ENCODE results near the gene MRGPRX2. TPM values are rescaled to one million over a fixed set of nuclear protein-coding genes. Genes with fewer than 3 reads are reported as not detected.

MRGPRX2 gene
- total RNA-seq, 3 donors from 2014 or later (not counting 1 experiment from before 2014, with no cell fraction given), result 0.21 to 0.48 TPM; not detected in 1

DNA sequence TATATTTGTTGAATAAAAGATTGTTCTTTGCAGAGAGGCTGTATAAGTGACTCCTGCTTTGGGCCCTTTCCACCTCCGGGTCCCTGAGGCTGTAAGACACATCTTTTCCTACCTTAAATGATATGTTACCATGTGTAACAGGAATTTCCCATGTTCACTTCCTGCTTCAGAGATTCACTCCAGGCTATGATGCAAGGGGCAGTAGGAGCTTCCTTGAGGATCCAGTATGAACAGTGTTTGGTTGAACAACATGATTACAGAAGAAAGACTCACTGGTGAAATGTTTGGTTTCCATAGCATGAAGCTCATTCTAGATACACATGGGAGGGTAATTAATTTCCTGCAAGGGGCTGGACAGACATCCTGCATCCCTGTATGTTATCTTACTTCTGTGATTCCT, 30.8 kb upstream of the MRGPRX2 start:
- H3K27ac ChIP-seq (ENCODE audit: low read length), result no peak overlapping the region
- 83% methylated on average over 1 of the region's 1 CpG for WGBS (ENCODE audit: insufficient coverage)
- H3K27me3 ChIP-seq (ENCODE audit: control insufficient read depth, insufficient read depth, low read length), result no peaks in the 10 kb centered on the region
- no peak overlapping the region for H3K27ac Mint-ChIP-seq
- H3K27me3 Mint-ChIP-seq (ENCODE audit: low read depth in 2 of 2), result peaks cover 31 to 45% of the 10 kb centered on the region in 2 donors
- intact Hi-C loops (cut with micrococcal nuclease), result no loop called here
- ATAC-seq (no peak), DNase-seq (no peak)
- H3K4me1 ChIP-seq (ENCODE audit: control insufficient read depth, insufficient read depth, low read length), result no peaks in the 10 kb centered on the region
- H3K4me3 ChIP-seq (ENCODE audit: low read length), result no peak overlapping the region
- no peaks in the 10 kb centered on the region for H3K36me3 ChIP-seq (ENCODE audit: control insufficient read depth, insufficient read depth, low read length)
- H3K36me3 Mint-ChIP-seq, result no peaks in the 10 kb centered on the region
- TF ChIP-seq, protein P1, sequence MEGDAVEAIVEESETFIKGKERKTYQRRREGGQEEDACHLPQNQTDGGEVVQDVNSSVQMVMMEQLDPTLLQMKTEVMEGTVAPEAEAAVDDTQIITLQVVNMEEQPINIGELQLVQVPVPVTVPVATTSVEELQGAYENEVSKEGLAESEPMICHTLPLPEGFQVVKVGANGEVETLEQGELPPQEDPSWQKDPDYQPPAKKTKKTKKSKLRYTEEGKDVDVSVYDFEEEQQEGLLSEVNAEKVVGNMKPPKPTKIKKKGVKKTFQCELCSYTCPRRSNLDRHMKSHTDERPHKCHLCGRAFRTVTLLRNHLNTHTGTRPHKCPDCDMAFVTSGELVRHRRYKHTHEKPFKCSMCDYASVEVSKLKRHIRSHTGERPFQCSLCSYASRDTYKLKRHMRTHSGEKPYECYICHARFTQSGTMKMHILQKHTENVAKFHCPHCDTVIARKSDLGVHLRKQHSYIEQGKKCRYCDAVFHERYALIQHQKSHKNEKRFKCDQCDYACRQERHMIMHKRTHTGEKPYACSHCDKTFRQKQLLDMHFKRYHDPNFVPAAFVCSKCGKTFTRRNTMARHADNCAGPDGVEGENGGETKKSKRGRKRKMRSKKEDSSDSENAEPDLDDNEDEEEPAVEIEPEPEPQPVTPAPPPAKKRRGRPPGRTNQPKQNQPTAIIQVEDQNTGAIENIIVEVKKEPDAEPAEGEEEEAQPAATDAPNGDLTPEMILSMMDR (IDR thresholded peaks at IDR 0.05), result no peak
- no peak overlapping the region for H3K4me3 Mint-ChIP-seq
- no peaks in the 10 kb centered on the region for H3K9me3 Mint-ChIP-seq
- H3K9me3 ChIP-seq (ENCODE audit: control insufficient read depth, insufficient read depth, low read length), result no peaks in the 10 kb centered on the region
- no peaks in the 10 kb centered on the region for H3K4me1 Mint-ChIP-seq

DNA sequence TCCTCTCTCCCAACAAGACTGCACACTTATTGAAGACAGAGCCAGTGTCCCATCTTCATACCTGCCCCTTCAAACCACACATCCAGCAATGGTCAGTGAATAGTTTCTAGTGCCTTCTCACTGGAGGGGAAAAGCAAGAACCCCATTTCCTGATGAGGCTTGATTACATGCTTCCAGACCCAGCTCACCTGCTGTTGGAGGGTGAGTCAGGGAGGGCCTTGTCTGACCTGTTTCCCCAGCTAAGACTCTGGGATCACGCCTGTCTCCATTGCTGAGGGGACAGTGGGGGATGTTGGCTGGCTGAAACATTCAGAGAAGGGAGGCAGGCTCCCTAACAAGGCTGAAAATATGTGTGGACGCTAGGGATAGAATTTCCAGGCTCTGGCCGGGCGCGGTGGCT, 28.9 kb upstream of the MRGPRX2 start:
- Mint-ChIP-seq H3K4me3 (no peak overlapping the region), H3K27ac (no peak overlapping the region), H3K4me1 (no peaks in the 10 kb centered on the region), H3K9me3 (no peaks in the 10 kb centered on the region), H3K36me3 (no peaks in the 10 kb centered on the region), H3K27me3 (ENCODE audit: low read depth in 2 of 2) (peaks cover 28 to 39% of the 10 kb centered on the region in 2 donors)
- no peaks in the 10 kb centered on the region for H3K27me3 ChIP-seq (ENCODE audit: control insufficient read depth, insufficient read depth, low read length)
- H3K36me3 ChIP-seq (ENCODE audit: control insufficient read depth, insufficient read depth, low read length), result no peaks in the 10 kb centered on the region
- TF ChIP-seq, protein P1 (IDR thresholded peaks at IDR 0.05), result no peak
- H3K27ac ChIP-seq (ENCODE audit: low read length), result no peak overlapping the region
- no peaks in the 10 kb centered on the region for H3K9me3 ChIP-seq (ENCODE audit: control insufficient read depth, insufficient read depth, low read length)
- intact Hi-C loops (cut with micrococcal nuclease), result no loop called here
- ATAC-seq (no peak), DNase-seq (no peak)
- no peaks in the 10 kb centered on the region for H3K4me1 ChIP-seq (ENCODE audit: control insufficient read depth, insufficient read depth, low read length)
- no peak overlapping the region for H3K4me3 ChIP-seq (ENCODE audit: low read length)
- WGBS (ENCODE audit: insufficient coverage), result 85% methylated on average over 2 of the region's 5 CpGs

DNA sequence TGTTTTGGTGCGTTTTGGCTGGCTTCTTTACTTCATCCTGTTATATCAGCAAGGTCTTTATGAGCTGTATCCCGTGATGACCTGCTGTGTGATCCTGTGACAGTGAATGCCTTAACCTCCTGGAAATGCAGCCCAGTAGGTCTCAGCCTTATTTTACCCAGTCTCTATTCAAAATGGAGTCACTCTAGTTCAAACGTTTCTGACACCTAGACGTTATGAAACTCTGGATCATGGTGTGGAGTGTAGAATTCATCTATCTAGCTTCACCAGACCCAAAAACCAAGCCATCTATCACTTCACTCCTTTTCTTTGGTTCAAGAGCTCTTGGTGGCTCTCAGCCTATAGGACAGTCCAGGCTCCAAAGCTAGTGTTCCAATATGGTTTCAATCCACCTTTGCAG, 28.3 kb upstream of the MRGPRX2 start:
- no peaks in the 10 kb centered on the region for H3K9me3 Mint-ChIP-seq
- intact Hi-C loops (cut with micrococcal nuclease), result no loop called here
- H3K36me3 Mint-ChIP-seq, result no peaks in the 10 kb centered on the region
- Histone ChIP-seq H3K27ac (ENCODE audit: low read length) (no peak overlapping the region), H3K27me3 (ENCODE audit: control insufficient read depth, insufficient read depth, low read length) (no peaks in the 10 kb centered on the region), H3K4me3 (ENCODE audit: low read length) (no peak overlapping the region), H3K36me3 (ENCODE audit: control insufficient read depth, insufficient read depth, low read length) (no peaks in the 10 kb centered on the region), H3K4me1 (ENCODE audit: control insufficient read depth, insufficient read depth, low read length) (no peaks in the 10 kb centered on the region), H3K9me3 (ENCODE audit: control insufficient read depth, insufficient read depth, low read length) (no peaks in the 10 kb centered on the region)
- DNase-seq (no peak), ATAC-seq (no peak)
- no peak overlapping the region for H3K4me3 Mint-ChIP-seq
- no peaks in the 10 kb centered on the region for H3K4me1 Mint-ChIP-seq
- 84% methylated on average over 2 of the region's 4 CpGs for WGBS (ENCODE audit: insufficient coverage)
- peaks cover 30 to 39% of the 10 kb centered on the region in 2 donors for H3K27me3 Mint-ChIP-seq (ENCODE audit: low read depth in 2 of 2)
- TF ChIP-seq, protein P1 (IDR thresholded peaks at IDR 0.05), result no peak
- no peak overlapping the region for H3K27ac Mint-ChIP-seq

DNA sequence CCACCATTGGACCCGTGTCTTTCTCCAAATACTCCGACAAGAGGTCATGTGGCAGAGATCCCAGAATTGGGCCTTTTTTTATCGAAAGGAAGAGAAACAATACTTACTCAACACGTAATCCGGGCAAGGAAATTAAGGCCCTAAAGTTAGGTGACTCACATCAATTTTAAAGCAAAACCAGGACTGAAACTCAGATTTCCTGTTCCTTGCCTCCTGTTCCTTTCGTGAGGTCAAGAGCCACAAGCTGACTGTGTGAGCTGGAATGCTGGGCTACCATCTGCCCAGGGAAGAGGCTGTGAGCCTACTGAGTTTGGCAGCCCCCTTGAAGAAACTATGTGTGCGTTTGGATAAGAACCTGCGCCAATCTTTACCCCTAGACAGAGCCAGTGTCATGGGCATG, 27.1 kb upstream of the MRGPRX2 start:
- no peaks in the 10 kb centered on the region for H3K9me3 Mint-ChIP-seq
- no peaks in the 10 kb centered on the region for H3K36me3 ChIP-seq (ENCODE audit: control insufficient read depth, insufficient read depth, low read length)
- no peaks in the 10 kb centered on the region for H3K4me1 ChIP-seq (ENCODE audit: control insufficient read depth, insufficient read depth, low read length)
- H3K27me3 ChIP-seq (ENCODE audit: control insufficient read depth, insufficient read depth, low read length), result no peaks in the 10 kb centered on the region
- intact Hi-C loops (cut with micrococcal nuclease), result no loop called here
- peaks cover 31 to 33% of the 10 kb centered on the region in 2 donors for H3K27me3 Mint-ChIP-seq (ENCODE audit: low read depth in 2 of 2)
- no peak overlapping the region for H3K4me3 ChIP-seq (ENCODE audit: low read length)
- 93% methylated on average over 8 of the region's 8 CpGs for WGBS (ENCODE audit: insufficient coverage)
- H3K36me3 Mint-ChIP-seq, result no peaks in the 10 kb centered on the region
- H3K27ac ChIP-seq (ENCODE audit: low read length), result no peak overlapping the region
- H3K4me1 Mint-ChIP-seq, result no peaks in the 10 kb centered on the region
- no peak overlapping the region for H3K4me3 Mint-ChIP-seq
- TF ChIP-seq, protein P1 (IDR thresholded peaks at IDR 0.05), result no peak
- ATAC-seq, result no peak
- H3K27ac Mint-ChIP-seq, result no peak overlapping the region
- no peak for DNase-seq
- no peaks in the 10 kb centered on the region for H3K9me3 ChIP-seq (ENCODE audit: control insufficient read depth, insufficient read depth, low read length)
